KG1 (cell line): ENCODE results near the gene THBD.

Experiments
- DNase-seq: peaks from one replicate; lab custom pipeline; 2025; lab: John Stamatoyannopoulos, UW

THBD gene

DNA sequence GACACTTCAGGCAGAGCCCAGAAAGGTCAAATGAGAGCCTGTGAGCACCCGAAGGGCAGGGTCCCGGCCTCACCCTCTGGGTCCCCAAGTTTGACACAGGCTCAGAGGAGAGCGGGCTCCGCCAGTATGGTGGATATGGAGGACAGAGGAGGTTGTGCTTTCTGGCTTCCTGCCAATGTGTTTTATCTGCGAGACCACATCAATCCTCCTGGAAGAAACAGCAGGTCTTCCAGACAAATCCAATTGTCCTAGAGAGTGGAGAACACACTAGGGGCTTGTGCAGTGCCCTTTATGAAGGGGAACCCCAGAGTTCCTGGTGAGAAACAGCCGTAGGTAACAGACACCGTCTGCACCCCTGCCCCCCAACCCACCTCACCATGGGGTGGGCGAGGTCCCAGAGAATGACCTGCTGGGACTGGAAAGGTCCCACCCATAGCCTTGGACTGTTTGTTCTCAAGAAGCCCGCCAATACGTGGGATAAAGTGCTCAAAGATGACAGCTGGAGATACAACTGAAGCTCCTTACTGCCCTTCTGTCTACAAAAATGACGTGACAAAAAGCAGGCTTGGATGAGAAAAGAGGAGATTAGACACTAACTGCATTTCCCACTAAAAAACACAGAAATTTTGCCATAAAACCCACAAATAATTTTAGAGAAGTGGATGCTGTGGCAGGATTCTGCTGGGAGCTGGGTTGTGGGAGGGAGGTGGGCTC, 38.3 kb downstream of the THBD start:
- DNase-seq, result no peak

DNA sequence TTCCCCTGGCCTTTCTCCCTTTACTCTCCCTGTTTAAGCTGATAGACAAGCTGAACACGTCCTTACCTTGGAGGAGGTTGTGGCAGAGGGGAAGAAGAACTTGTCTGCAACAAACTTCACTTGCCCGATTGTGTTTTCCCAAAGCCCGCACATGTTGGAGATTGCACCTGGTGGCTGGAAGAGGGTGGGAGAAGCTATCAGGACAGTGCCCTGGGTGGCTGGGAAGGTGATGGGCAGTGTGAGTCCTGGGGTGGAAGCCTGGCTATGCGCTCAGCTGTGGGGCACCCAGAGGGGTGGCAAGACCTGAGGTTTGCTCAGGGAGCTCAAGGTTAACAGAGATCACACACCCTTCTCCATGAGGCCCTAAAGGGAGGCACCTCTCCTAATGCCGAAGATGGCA, 39.4 kb downstream of the THBD start:
- no peak for DNase-seq

DNA sequence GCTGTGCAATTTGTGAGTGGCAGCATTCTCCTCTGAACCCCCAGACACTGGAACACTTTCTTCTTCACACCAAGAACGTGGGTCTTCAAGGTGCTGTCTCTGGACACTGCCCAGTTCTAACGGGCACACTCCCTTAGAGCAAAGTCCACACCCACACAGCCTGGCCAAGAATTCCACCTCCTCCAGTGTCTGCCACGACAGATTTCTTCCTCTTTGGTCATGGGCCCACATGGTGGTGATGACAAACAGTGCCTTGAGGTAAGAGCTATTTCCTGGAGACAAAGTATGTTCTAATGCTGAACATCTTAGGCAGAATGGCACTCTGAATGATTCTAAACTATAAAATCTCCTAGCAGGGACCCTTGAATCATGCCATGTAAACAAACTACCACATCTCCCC, 39.8 kb downstream of the THBD start:
- DNase-seq, result no peak

DNA sequence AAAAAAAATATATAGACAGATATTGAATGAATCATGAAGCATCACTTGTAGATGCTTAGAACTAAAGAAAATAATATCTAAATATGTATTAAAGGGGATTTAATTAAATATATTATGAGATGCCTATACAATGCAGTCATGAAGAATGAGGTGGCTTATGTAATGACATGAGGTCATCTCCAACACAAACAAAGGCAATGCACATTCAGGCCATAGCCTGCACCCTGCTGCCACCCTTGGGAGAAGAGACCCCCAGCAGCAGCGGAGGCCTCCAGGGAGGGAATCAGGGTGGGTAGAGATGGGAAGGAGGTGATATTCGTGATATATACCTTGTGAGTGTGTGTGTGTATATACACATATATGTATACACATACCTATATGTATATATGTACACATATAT, 40.8 kb downstream of the THBD start:
- DNase-seq, result no peak

DNA sequence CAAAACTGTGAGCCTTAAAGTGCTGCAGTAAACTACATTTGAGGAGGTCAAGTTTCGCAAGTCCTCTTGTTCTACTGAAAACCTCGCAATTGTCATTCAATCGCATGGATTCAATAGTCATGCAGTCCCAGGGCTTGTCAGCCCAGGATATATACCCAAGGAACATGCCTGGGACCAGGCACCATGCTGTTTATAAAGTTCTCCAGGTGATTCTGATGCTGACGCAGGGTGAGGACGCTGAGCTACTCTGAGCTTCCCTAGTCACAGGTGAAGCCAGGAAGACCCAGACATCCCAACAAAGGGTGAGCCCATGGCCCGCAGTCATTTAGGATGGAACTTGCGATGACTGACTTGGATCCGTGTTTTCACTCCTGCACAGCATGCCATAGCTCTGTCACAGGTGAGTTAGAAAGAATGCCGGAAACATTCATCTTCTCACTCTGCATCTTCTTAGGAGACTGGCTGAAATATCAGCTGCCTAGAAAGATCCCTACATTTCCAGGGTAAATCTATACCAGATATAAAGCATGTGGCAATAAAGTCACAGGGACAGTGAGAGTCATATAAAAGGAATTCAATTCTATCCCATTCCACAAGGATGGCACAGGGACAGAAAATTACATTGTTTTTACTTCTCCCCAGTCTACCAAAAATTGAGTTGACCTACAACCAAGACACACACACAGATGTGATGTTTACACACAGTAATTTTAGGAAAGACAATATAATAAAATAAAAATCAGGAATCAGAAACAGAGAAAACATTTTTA, 41.4 kb downstream of the THBD start:
- DNase-seq, result no peak

DNA sequence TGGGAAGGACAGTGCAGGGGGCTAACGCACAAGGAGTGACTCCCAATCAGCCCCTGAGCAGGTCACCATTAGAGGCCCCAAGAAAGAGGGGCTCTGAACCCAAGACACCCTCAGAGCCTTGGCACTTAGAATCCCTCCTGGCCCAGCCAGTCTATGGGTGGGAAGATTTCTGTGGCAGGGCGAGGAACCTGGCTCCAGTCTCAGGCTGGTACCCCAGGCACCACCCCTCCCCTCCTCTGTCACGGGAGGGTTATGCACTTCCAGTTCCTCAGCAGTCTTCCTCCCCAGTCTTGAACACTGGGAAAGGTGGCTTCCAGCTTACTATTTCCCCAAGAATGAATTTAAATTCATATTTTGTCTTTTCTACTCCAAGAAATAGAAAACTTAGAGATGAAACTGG, 42.0 kb downstream of the THBD start:
- DNase-seq, result no peak

DNA sequence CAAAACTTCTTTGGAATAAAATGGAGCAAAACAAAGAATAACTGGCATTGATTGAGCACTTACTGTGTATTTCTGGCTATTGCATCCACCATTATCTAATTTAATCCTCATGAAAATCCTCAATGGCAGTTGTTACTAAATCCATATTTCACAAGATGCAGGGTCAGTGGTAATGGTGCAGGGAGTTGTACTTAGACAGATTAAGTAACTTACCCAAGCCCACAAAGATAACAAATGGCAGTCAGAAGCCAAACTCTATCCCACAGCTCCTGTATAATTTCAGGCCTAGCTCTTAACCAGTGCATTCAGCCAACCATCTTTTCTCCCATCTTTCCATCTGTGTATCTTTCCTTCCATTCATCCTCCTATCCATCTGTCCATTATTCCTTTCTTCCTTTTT, 43.7 kb downstream of the THBD start:
- DNase-seq, result no peak

DNA sequence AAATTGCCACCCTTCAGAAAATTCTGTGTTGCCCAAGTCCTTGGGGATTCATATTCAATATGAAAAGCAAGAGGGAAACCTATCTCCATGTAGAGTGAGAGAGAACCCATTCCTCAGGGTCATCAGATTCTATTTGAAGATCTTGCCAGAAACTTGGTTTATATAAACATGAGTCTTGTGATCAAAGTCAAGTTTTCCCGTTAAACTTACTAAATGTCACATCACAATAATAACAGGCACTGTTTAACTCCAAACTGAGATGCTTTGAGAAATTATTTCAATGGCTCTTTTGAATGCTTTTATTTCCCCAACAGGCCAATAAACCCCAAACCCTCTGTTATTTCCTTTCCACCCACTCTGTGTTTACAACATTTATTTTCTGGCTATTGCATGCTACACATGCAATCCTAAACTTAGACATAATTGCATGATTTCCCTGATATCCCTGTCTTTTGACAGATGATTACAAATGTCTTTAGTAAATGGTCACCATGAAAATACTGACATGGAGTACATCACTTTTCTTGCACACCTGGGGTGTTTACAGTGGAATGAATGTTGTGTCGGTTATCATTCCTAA, 45.5 kb downstream of the THBD start:
- no peak for DNase-seq

DNA sequence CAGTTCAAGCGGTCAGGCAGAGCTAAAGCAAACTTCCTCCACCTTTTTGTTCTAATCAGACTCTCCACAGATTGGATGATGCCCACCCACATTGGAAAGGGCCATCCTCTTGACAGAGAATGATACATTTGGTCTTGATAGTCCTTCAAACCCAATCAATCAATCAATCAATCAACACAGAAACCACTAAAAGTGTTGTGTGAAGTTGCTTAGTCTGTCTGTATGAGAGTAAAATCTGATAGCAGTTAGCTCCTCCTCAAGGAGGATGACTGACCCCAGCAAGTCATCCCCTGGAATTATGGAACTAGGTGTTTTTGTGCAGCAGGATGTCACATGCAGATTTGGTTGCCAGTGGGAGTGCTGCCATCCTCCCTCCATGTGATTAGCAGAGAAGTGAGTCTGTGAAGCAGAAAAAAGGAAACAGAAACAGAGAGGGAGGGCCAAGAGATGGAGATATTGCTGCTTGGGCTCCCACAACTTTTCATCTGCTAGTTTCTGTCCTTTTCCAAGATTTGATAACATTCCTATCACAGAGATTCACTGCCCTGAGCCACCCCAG, 46.3 kb downstream of the THBD start:
- DNase-seq, result no peak

DNA sequence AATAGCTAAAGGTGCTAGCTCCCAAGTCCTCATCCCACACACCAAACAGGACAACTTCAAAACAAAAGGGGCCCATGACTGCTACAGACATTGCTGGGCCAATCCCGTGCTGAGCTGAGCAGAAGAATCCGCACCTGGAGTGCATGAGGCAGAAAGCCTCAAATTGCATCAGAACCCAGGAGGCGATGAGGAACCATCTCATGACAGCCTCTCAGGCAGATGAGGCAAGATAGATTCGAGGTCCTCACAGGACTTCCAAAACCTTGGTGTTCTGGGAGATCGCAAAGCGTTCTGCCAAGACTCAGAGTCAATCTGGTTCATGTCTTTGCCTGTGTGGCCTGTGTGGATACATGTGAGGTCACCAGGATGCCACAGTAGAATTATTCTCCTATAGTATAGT, 47.2 kb downstream of the THBD start:
- no peak for DNase-seq

DNA sequence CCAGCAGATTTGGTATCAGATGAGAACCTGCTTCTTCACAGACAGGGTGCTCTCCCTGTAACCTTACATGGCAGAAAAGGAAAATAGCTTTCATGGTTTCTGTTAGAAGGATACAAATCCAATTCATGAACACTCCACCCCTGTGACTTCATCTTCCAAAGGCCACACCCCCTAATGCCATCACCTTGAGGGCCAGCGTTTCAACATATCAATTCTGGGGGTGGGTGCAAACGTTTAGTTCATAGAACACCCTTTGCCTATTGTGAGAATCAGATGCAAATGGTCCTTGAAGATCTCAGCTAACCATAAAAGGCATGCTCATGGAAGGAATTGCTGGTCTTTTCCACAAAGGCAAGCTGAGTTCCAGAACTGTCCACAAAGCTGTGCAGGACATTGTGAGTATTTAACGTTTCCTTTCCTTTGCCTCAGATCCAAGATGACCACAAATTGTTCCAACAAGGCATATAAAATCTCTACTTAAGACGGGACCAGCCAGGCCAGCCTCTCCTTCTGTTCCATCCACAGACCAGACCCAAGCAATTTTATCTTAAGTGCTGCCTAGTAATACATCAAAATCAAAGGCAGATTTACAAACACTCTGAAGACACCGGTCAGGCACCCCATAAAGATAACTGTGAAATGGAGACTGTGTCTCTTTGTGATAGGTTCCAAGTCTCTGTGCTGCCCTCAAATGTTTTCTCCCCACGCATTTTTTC, 49.1 kb downstream of the THBD start:
- DNase-seq, result no peak

DNA sequence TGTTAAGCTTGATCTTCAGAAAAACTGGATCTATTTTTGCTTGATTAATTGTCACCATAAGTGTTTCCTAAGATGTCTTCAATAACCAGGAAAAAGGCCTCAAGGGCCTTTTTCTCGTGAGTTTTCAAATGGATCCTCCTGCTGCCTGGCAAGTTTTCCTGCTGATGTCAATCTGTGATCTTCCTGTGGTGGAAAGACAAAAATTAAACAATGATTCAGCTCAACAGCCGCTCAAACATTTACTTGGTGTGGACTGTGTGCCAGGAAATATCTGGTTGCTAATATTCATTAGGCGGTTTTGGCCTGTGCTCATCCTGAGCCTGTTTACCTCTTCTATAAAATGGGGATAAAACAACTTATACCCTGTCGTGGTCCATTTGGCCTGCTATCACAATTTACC, 49.7 kb downstream of the THBD start:
- no peak for DNase-seq

DNA sequence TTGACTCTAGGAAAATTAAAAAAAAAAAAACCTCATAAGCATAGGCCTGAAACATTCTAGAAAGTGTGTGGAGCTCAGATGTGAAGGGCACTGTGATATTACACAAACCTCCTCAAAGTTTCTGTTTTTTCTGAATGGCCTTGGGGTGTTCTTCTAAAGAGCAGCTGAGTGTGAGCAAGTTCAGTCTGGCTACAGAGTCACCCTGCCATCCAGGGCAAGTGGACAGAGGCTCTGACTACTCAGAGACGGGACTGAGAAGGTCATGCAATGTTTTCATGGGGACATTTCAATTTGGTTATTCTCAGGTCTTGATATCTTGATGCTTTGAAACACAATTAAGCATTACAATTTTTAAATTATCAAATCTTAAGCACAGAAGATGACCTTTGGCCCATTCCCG, 51.0 kb downstream of the THBD start:
- no peak for DNase-seq

DNA sequence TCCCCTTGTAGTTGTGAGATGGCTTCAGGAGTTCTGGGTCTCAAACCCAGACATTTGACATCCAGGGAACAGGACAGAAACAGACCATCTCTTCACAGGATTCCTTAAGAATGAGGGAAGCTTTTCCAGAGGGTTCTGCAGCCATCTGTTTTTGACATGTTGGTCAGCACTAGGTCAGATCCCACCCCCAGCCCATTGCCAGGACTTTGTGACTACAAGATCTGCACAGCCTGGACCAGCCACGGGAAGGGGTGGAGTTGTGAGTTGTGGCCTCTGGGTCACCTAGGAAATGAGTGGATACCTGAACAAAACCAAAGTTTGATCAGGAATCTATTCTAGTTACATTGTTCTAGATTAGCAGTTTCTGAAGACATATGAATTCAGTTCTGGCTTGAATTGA, 53.5 kb downstream of the THBD start:
- no peak for DNase-seq
